ENCODE data around the gene ZNF354B.
A peak's percentile ranks its signal among the peaks of the same experiment; 100 is the strongest.

ZNF354B gene

DNA sequence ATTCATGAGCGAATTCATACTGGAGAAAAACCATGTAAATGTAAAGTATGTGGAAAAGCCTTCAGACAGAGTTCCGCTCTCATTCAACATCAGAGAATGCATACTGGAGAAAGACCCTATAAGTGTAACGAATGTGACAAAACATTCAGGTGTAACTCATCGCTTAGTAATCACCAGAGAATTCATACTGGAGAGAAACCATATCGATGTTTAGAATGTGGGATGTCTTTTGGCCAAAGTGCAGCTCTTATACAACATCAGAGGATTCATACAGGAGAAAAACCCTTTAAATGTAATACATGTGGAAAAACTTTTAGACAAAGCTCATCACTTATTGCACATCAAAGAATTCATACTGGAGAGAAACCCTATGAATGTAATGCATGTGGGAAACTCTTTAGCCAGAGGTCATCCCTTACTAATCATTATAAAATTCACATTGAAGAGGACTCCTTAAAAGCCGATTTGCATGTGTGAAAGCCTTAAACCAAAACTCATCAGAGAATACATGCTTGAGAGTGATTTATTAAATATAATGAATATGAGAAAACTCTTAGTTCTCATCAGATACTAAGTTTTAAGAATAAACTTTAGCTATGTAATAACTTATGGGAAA is 24.2 kb downstream of the ZNF354B start:
- DNase-seq, result no peak

DNA sequence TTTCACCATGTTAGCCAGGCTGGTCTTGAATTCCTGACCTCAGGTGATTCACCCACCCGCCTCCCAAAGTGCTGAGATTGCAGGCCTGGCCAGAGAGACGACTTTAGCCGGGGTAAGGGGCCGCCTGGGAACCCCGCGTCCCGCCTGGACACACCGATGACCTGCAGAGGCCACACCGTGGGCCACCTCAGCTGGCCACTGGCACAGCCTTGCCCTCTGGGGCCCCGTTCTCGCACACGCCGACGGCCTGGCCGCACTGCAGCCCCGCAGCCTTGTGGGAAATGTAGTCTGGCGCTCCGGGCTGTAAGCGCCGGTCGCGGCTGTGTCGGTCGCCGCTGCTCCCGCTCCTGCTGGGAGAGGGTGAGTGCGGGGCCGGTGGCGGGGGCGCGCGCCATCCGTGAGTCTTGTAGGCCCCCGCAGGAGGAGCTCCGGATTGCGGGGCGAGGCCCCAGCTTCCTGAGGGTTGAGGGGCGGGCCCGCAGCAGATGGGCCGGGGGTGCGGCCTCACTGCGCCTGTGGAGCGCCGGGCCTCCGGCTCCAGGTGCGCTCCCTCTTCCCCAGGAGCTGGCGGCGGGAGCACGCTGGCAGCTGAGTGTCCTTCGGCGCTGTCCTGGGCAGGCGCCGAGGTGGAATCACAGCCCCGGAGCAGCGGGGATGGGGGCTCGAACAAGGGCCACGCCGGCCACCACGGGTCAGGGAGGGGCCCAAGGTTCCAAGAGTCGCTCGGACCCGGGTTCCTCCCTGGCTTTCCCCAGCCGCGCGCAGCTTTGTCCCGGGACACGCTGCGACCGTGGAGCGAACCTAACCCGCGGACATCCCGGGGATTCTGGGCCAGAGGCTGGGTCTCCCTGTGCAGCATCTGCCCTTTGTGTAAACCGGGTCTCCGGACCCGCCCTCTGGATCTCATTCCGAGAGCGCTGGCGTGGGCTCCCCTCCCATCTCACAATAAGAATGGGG is 36.1 kb downstream of the ZNF354B start, which contains the start of gene ZFP2:
TSS of gene ZFP2 (plus strand) at position 299 of the 957 bp plus-strand sequence. CDS start 35,401 bp downstream, outside the sequence.
- peak; percentile 13 for DNase-seq

DNA sequence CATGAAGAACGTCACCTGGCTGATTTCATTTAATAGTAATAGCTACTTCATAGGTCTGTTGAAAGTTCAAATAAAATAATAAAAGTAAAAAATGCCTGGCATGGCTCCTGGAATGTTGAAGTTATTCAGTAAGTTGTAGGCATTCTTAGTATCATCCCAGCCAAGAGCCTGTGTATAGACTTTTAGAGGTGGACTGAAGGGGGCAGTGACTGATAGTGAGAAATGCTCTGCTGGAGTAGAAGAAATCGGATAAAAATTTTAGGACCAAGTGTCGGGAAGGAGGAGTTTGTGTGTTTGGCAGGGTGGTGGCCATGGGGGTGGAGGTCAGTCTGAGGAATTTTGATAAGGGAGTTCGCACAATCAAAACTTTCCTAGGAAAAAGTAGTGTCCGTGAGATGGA is 39.5 kb downstream of the ZNF354B start:
- no peak for DNase-seq

DNA sequence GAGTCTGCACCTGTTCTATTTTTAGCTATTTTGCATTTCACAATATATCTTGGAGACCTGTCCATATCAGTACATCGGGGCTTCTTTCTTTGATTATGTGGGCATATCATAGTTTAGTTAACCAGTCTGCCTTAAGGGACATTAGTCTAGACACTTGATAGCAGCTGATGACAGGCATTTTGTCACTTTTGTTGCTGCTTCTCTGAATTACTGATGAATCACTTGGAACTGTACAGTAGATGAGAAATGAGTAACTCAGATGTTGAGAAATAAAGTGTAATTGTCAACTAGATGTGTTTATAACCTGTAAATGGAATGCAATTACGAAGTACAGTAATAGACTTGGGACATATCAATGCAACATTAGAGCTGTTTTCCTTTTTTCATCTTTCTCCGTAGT is 43.1 kb downstream of the ZNF354B start:
- DNase-seq, result no peak

DNA sequence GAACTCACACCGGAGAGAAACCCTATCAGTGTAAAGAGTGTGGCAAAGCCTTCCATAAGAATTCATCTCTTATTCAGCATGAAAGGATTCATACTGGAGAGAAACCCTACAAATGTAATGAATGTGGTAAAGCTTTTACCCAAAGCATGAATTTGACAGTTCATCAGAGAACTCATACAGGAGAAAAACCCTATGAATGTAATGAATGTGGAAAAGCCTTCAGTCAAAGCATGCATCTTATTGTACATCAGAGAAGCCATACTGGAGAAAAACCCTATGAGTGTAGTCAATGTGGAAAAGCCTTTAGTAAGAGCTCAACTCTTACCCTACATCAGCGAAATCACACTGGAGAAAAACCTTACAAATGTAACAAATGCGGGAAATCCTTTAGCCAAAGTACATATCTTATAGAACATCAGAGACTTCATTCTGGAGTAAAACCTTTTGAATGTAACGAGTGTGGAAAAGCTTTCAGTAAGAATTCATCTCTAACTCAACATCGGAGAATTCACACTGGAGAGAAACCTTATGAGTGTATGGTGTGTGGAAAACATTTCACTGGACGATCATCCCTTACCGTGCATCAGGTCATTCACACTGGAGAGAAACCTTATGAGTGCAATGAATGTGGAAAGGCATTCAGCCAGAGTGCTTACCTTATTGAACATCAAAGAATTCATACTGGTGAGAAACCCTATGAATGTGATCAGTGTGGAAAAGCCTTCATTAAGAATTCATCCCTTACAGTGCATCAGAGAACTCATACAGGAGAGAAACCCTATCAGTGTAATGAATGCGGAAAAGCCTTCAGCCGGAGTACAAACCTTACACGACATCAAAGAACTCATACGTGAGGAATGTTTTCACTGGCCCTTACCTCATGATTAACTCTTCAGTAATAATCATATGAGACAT is 72.3 kb downstream of the ZNF354B start:
- peak; percentile 5 for DNase-seq

All from hematopoietic multipotent progenitor cell treated with erythropoietin and hydrocortisone succinate and interleukin-3 and kit ligand, for 6 days (in vitro differentiated cells).